DMS79 (cell line): ENCODE data around the gene TMEM232.
"Not testable (repeated sequence)": the region's sequence is repeated elsewhere in the genome, so short reads cannot be mapped to it uniquely, and the experiment has no call there.

Experiments used
- DNase-seq: peaks from one replicate; lab custom pipeline; 2025; lab: John Stamatoyannopoulos, UW

The TMEM232 gene

GRCh38 chr5:110726249-110727024 lies at the start of gene TMEM232:
Gene TMEM232 (minus strand): TSS chr5:110726671. CDS start chr5:110667352, 59,319 bp downstream.
- DNase-seq: peak; percentile 48

- no peak for DNase-seq
Measured at GRCh38 chr5:110770286-110770685, 43.8 kb upstream of the TMEM232 start.

- no peak for DNase-seq
Measured at GRCh38 chr5:110769000-110769681, 42.7 kb upstream of the TMEM232 start.

GRCh38 chr5:110768138-110768860 lies 41.8 kb upstream of the TMEM232 start:
- no peak for DNase-seq

- no peak for DNase-seq
Measured at GRCh38 chr5:110760158-110760557, 33.7 kb upstream of the TMEM232 start.

- DNase-seq: peak; percentile 1
Measured at GRCh38 chr5:110757118-110757729, 30.8 kb upstream of the TMEM232 start.

- DNase-seq: no peak
Measured at GRCh38 chr5:110754181-110754580, 27.7 kb upstream of the TMEM232 start.

GRCh38 chr5:110753600-110753999 lies 27.1 kb upstream of the TMEM232 start:
- DNase-seq: no peak

GRCh38 chr5:110752953-110753352 lies 26.5 kb upstream of the TMEM232 start:
- DNase-seq: no peak

- no peak for DNase-seq
Measured at GRCh38 chr5:110751902-110752762, 25.7 kb upstream of the TMEM232 start.

GRCh38 chr5:110738812-110739651 lies 12.6 kb upstream of the TMEM232 start, which contains the start of gene SLC25A46:
Gene SLC25A46 (plus strand): TSS chr5:110739007. CDS start chr5:110739120, 113 bp downstream.
- peak; percentile 34 for DNase-seq

GRCh38 chr5:110738503-110738811 lies 12.0 kb upstream of the TMEM232 start:
- DNase-seq: no peak

GRCh38 chr5:110736753-110737152 lies 10.3 kb upstream of the TMEM232 start:
- DNase-seq: no peak

- DNase-seq: no peak
Measured at GRCh38 chr5:110735556-110735955, 9.1 kb upstream of the TMEM232 start.

- no peak for DNase-seq
Measured at GRCh38 chr5:110734101-110734500, 7.6 kb upstream of the TMEM232 start.

GRCh38 chr5:110731499-110731898 lies 5.0 kb upstream of the TMEM232 start:
- not testable (repeated sequence) for DNase-seq

- no peak for DNase-seq
Measured at GRCh38 chr5:110727025-110727314, 499 bp upstream of the TMEM232 start.

GRCh38 chr5:110718311-110718710 lies 8.2 kb downstream of the TMEM232 start:
- DNase-seq: no peak

GRCh38 chr5:110716247-110717245 lies 9.9 kb downstream of the TMEM232 start:
- no peak for DNase-seq
